Keratinocyte (primary cell): ENCODE results near the gene GPR146.

Experiments
- EZH2 ChIP-seq: IDR thresholded peaks from one replicate; pipeline ENCODE4 v1.6.1; 2012; ENCODE audit warnings: inconsistent platforms, mild to moderate bottlenecking, low read length, moderate library complexity
- TF ChIP-seq, protein P1 (sequence below), 3 experiments: IDR thresholded peaks in 1 of 3; conservative IDR thresholded peaks in 1 of 3; optimal IDR thresholded peaks in 1 of 3; 2 replicates in 2 of 3; 3 replicates in 1 of 3; pipeline versions ENCODE3 to v1.5.1; 2011; ENCODE audit warnings: low read length in 3 of 3, mild to moderate bottlenecking in 3 of 3, moderate library complexity in 2 of 3, control low read depth in 1 of 3, inconsistent platforms in 1 of 3; ENCODE audit not compliant: insufficient read depth in 2 of 3; ENCODE audit errors: extremely low read depth in 1 of 3

DNA sequence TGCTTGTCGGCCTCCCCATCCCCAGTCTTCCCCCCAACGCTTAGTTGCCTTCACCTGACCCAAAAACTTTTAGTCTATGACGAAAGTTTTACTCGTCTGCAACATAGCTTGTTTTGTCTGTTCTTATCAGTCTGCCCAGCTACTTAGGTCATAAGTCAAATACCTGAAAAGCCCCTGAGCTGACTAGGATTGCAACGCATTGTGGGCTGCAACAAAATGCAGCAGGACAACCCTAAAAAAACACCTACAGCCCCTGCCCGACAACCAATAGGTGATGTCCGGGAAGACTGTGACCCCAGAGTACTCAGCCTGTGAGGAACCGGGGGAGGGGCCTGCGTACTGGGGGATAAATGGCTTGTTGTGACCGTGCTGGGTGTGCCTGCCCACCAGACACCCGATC, 24.3 kb downstream of the GPR146 start:
- TF ChIP-seq, protein P1, sequence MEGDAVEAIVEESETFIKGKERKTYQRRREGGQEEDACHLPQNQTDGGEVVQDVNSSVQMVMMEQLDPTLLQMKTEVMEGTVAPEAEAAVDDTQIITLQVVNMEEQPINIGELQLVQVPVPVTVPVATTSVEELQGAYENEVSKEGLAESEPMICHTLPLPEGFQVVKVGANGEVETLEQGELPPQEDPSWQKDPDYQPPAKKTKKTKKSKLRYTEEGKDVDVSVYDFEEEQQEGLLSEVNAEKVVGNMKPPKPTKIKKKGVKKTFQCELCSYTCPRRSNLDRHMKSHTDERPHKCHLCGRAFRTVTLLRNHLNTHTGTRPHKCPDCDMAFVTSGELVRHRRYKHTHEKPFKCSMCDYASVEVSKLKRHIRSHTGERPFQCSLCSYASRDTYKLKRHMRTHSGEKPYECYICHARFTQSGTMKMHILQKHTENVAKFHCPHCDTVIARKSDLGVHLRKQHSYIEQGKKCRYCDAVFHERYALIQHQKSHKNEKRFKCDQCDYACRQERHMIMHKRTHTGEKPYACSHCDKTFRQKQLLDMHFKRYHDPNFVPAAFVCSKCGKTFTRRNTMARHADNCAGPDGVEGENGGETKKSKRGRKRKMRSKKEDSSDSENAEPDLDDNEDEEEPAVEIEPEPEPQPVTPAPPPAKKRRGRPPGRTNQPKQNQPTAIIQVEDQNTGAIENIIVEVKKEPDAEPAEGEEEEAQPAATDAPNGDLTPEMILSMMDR (optimal IDR thresholded peaks at IDR 0.05 in 1 of 3, IDR thresholded peaks at IDR 0.05 in 1 of 3, conservative IDR thresholded peaks at IDR 0.05 in 1 of 3; ENCODE audit: extremely low read depth in 1 of 3, insufficient read depth in 2 of 3, low read length in 3 of 3), result no peak
- TF ChIP-seq EZH2, result no peak
